Lower leg skin (tissue), 3 donors: ENCODE measurements around the gene AGR3.

ENCODE experiments used
- CTCF ChIP-seq, 3 donors: fragments of 450-650 bp; IDR thresholded peaks; one replicate each; pipeline ENCODE4 v1.5.1; 2016; ENCODE audit warnings: antibody characterized with exemption in 3 of 3, mild to moderate bottlenecking in 3 of 3, moderate library complexity in 2 of 3
- POLR2A ChIP-seq, 2 donors: fragments of 450-650 bp; IDR thresholded peaks; one replicate each; pipeline ENCODE4 v1.6.1; 2016 to 2017; ENCODE audit warnings: antibody characterized with exemption in 2 of 2, mild to moderate bottlenecking in 1 of 2, moderate library complexity in 1 of 2

DNA sequence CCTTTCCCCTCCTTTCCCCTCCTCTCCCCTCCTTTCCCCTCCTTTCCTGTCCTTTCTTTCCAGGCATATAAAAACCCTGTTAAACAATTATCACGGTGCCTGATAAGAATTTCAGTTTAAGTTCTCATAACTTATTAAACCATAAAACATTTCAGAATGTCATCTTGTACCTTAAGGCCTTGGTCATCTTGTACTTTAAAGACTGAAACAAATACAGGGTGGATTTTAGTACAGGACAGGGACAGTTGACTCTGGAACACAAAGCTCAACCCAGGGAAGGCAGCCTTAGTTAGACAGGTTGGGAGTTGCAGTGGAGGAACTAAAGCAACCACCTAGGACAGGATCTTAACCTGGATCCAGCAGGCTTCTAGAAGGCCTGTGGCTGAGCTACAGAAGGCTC is 1.2 kb downstream of the AGR3 start:
- TF ChIP-seq CTCF (IDR thresholded peaks at IDR 0.05) = no peak
- no peak for TF ChIP-seq POLR2A (IDR thresholded peaks at IDR 0.05)
